ENCODE data around the gene WAPL.

DNA sequence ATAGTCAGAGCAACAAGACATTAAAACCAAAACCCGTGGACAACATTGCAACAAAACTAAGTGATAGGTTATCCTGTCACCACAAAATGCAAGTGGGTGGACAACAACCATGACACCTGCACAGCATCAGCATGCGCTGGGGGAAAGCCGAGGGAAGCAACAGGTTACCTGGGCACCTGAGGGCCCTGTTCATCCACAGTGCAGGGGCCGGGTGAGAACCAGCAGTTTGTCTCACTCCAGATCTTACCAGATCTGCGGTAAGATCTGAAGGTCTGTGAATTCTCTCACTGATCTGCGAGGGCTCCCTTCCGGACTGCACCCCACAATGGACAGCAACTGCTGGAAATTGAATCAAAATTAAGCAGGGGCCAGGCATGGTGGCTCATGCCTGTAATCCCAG lies 124.5 kb downstream of the WAPL start:
- TF ChIP-seq ZNF232 (CRISPR knock-in tag; IDR thresholded peaks at IDR 0.05) (no peak), JUN (CRISPR knock-in tag; IDR thresholded peaks at IDR 0.05) (no peak), SMAD3 (CRISPR knock-in tag; IDR thresholded peaks at IDR 0.05; ENCODE audit: borderline replicate concordance) (no peak), ATF1 (CRISPR knock-in tag; IDR thresholded peaks at IDR 0.05) (no peak), NR2C2 (CRISPR knock-in tag; IDR thresholded peaks at IDR 0.05) (no peak)
- TF ChIP-seq, protein P1, sequence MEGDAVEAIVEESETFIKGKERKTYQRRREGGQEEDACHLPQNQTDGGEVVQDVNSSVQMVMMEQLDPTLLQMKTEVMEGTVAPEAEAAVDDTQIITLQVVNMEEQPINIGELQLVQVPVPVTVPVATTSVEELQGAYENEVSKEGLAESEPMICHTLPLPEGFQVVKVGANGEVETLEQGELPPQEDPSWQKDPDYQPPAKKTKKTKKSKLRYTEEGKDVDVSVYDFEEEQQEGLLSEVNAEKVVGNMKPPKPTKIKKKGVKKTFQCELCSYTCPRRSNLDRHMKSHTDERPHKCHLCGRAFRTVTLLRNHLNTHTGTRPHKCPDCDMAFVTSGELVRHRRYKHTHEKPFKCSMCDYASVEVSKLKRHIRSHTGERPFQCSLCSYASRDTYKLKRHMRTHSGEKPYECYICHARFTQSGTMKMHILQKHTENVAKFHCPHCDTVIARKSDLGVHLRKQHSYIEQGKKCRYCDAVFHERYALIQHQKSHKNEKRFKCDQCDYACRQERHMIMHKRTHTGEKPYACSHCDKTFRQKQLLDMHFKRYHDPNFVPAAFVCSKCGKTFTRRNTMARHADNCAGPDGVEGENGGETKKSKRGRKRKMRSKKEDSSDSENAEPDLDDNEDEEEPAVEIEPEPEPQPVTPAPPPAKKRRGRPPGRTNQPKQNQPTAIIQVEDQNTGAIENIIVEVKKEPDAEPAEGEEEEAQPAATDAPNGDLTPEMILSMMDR (IDR thresholded peaks at IDR 0.05) = no peak
- TF ChIP-seq, protein P2, sequence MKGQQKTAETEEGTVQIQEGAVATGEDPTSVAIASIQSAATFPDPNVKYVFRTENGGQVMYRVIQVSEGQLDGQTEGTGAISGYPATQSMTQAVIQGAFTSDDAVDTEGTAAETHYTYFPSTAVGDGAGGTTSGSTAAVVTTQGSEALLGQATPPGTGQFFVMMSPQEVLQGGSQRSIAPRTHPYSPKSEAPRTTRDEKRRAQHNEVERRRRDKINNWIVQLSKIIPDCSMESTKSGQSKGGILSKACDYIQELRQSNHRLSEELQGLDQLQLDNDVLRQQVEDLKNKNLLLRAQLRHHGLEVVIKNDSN (CRISPR knock-in tag; IDR thresholded peaks at IDR 0.05) = no peak

All from WTC11 (cell line).